K562 (cell line): ENCODE results near the gene GPATCH4. TPM values are rescaled to one million over a fixed set of nuclear protein-coding genes. Genes with fewer than 3 reads are reported as not detected.

ENCODE experiments used
- ARHGAP35 ChIP-seq: fragments of 450-650 bp; IDR thresholded peaks from 2 replicates; pipeline ENCODE4 v1.6.1; 2018; ENCODE audit not compliant: partially characterized antibody
- BCL6 ChIP-seq: fragments of 250-450 bp; sonication (Bioruptor Pico); IDR thresholded peaks from 2 replicates; pipeline ENCODE4 v1.4.0; 2020
- CEBPB ChIP-seq: fragments of 450-650 bp; IDR thresholded peaks from 2 replicates; pipeline ENCODE4 v1.6.1; 2016; ENCODE audit warnings: missing genetic modification characterization, missing compliant biosample characterization
- DNMT1 ChIP-seq: fragments of 450-650 bp; IDR thresholded peaks from 2 replicates; pipeline ENCODE4 v1.6.1; 2016; ENCODE audit warnings: antibody characterized with exemption, mild to moderate bottlenecking
- ELF1 ChIP-seq: fragments of 200-800 bp; sonication (Bioruptor generic); IDR thresholded peaks from 2 replicates; pipeline ENCODE4 v1.6.1; 2016; ENCODE audit warnings: missing genetic modification characterization, missing compliant biosample characterization
- EWSR1 ChIP-seq: fragments of 450-650 bp; IDR thresholded peaks from 2 replicates; pipeline ENCODE4 v1.6.1; 2018; ENCODE audit warnings: borderline replicate concordance, mild to moderate bottlenecking, low read depth, moderate library complexity; ENCODE audit not compliant: partially characterized antibody
- FUS ChIP-seq: fragments of 200-400 bp; formaldehyde crosslinking; optimal IDR thresholded peaks from 2 replicates; pipeline ENCODE3; 2017; ENCODE audit warnings: low read depth, low read length
- HMG20B ChIP-seq: fragments of 250-450 bp; sonication (Bioruptor Pico); IDR thresholded peaks from 2 replicates; pipeline ENCODE4 v1.5.0; 2021; ENCODE audit warnings: mild to moderate bottlenecking
- KDM5B ChIP-seq: fragments of 200-600 bp; sonication (generic); IDR thresholded peaks from 2 replicates; pipeline ENCODE4 v1.6.1; 2012; ENCODE audit warnings: low read depth, mild to moderate bottlenecking, moderate library complexity, low read length, control low read depth, inconsistent platforms; ENCODE audit not compliant: insufficient replicate concordance
- MED1 ChIP-seq: sonication (generic); formaldehyde crosslinking; IDR thresholded peaks from 2 replicates; pipeline ENCODE4 v1.8.1; 2023; ENCODE audit warnings: missing genetic modification reagents, borderline replicate concordance
- MYNN ChIP-seq, 2 experiments: sonication (generic); formaldehyde crosslinking in 1 of 2; IDR thresholded peaks; 2 replicates each; pipeline versions ENCODE4 v1.5.0 to v1.6.1; 2016 to 2020; ENCODE audit warnings: antibody characterized with exemption in 1 of 2, missing genetic modification reagents in 1 of 2
- POLR3A ChIP-seq: IDR thresholded peaks from 2 replicates; pipeline ENCODE4 v1.6.1; 2011; ENCODE audit warnings: borderline replicate concordance, mild to moderate bottlenecking, moderate library complexity; ENCODE audit not compliant: insufficient read length, insufficient read depth; ENCODE audit errors: extremely low read depth
- RBM25 ChIP-seq: fragments of 200-400 bp; formaldehyde crosslinking; IDR thresholded peaks from 2 replicates; pipeline ENCODE4 v1.6.1; 2018; ENCODE audit warnings: low read length, low read depth, moderate library complexity; ENCODE audit not compliant: severe bottlenecking
- RBM34 ChIP-seq: fragments of 200-400 bp; formaldehyde crosslinking; IDR thresholded peaks from 2 replicates; pipeline ENCODE4 v1.6.1; 2018; ENCODE audit warnings: low read length, borderline replicate concordance; ENCODE audit not compliant: insufficient read depth
- SMARCA4 ChIP-seq: fragments of 450-650 bp; IDR thresholded peaks from 2 replicates; pipeline ENCODE4 v1.6.1; 2016
- SP1 ChIP-seq: sonication (generic); formaldehyde crosslinking; IDR thresholded peaks from 2 replicates; pipeline ENCODE4 v1.8.1; 2022; ENCODE audit warnings: mild to moderate bottlenecking, missing genetic modification reagents
- SPI1 ChIP-seq: IDR thresholded peaks from 2 replicates; pipeline ENCODE4 v1.6.1; 2011; ENCODE audit warnings: low read depth, low read length, control low read depth, borderline replicate concordance
- TEAD4 ChIP-seq, 2 experiments: sonication (generic) in 1 of 2; formaldehyde crosslinking in 1 of 2; IDR thresholded peaks; 2 replicates each; pipeline versions ENCODE4 v1.6.1 to v1.8.0; 2012 to 2022; ENCODE audit warnings: borderline replicate concordance in 1 of 2, inconsistent platforms in 1 of 2, low read length in 1 of 2, mild to moderate bottlenecking in 1 of 2, missing genetic modification reagents in 1 of 2
- TFAP4 ChIP-seq: sonication (generic); formaldehyde crosslinking; IDR thresholded peaks from 2 replicates; pipeline ENCODE4 v1.8.0; 2022; ENCODE audit warnings: missing genetic modification reagents, mild to moderate bottlenecking, moderate library complexity, borderline replicate concordance
- ZBTB34 ChIP-seq: fragments of 250-450 bp; sonication (Bioruptor Pico); IDR thresholded peaks from 2 replicates; pipeline ENCODE4 v1.8.0; 2021; ENCODE audit warnings: mild to moderate bottlenecking, moderate library complexity
- ZNF384 ChIP-seq: IDR thresholded peaks from 2 replicates; pipeline ENCODE4 v1.6.1; 2012; ENCODE audit warnings: low read depth, low read length, improper control_type of control experiment
- polyA plus RNA-seq, 8 experiments: library from polyadenylated mRNA; depleted of rRNA in 4 of 8; stranded (reverse) in 5 of 8; unstranded in 3 of 8; fragments of >200 nt; fragmentation: Nextera tagmentation in 2 of 8; fragmentation: Illumina TruSeq in 1 of 8; extraction: Ambion mirVana in 2 of 8; extraction: Trizol in 1 of 8; gene quantifications; 2 replicates each; pipeline versions ENCODE4 v1.2.1 to v1.2.3, GENCODE V29; 2011 to 2014; ENCODE audit warnings: inconsistent platforms in 1 of 8, missing spikeins in 1 of 8
- total RNA-seq, 7 experiments: library from RNA; depleted of rRNA in 6 of 7; stranded (reverse); fragments of >200 nt in 6 of 7; fragmentation: Illumina TruSeq in 2 of 7; extraction: Trizol in 2 of 7; gene quantifications; 2 replicates each; pipeline versions ENCODE4 v1.2.1 to v1.2.3, GENCODE V29; 2011 to 2021; ENCODE audit warnings: low replicate concordance in 1 of 7
- TF ChIP-seq, protein P1 (sequence below), 2 experiments: IDR thresholded peaks in 1 of 2; conservative IDR thresholded peaks in 1 of 2; 2 replicates each; pipeline ENCODE4 v1.6.1; 2016; ENCODE audit warnings: low read depth in 2 of 2, mild to moderate bottlenecking in 1 of 2, missing compliant biosample characterization in 1 of 2, missing genetic modification characterization in 1 of 2, moderate library complexity in 1 of 2
- TF ChIP-seq, protein P2 (sequence below): fragments of 450-650 bp; IDR thresholded peaks from 2 replicates; pipeline ENCODE4 v1.6.1; 2016; ENCODE audit warnings: missing biosample characterization, missing genetic modification characterization

The GPATCH4 gene
- total and polyA plus RNA-seq, 9 of the 15 experiments (the other 6 are each of a cell fraction or from before 2014, with no cell fraction given): 43.7 to 105 (median 76.5) TPM

GRCh38 chr1:156599811-156600210, 1.5 kb downstream of the GPATCH4 start (continued):
- no peak for TF ChIP-seq ZBTB34 (CRISPR knock-in tag)
- TF ChIP-seq DNMT1: no peak
- TF ChIP-seq SMARCA4: no peak
- TF ChIP-seq RBM25: no peak
- no peak for TF ChIP-seq TEAD4 (IDR thresholded peaks at IDR 0.05; ENCODE audit: low read length)
- no peak for TF ChIP-seq TEAD4 (CRISPR knock-in tag; IDR thresholded peaks at IDR 0.05; ENCODE audit: borderline replicate concordance)
- TF ChIP-seq CEBPB (tag): peak; percentile 55
- TF ChIP-seq SP1 (CRISPR knock-in tag): 0 out of 2 replicates have a peak, but pooled peaks have one; percentile 34
- no peak for TF ChIP-seq MED1 (CRISPR knock-in tag)
- TF ChIP-seq ARHGAP35: no peak
- TF ChIP-seq MYNN (IDR thresholded peaks at IDR 0.05): no peak
- no peak for TF ChIP-seq MYNN (CRISPR knock-in tag; IDR thresholded peaks at IDR 0.05)
- no peak for TF ChIP-seq BCL6 (CRISPR knock-in tag)
- TF ChIP-seq, protein P1, sequence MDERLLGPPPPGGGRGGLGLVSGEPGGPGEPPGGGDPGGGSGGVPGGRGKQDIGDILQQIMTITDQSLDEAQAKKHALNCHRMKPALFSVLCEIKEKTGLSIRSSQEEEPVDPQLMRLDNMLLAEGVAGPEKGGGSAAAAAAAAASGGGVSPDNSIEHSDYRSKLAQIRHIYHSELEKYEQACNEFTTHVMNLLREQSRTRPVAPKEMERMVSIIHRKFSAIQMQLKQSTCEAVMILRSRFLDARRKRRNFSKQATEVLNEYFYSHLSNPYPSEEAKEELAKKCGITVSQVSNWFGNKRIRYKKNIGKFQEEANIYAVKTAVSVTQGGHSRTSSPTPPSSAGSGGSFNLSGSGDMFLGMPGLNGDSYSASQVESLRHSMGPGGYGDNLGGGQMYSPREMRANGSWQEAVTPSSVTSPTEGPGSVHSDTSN (CRISPR knock-in tag; IDR thresholded peaks at IDR 0.05; ENCODE audit: low read depth): no peak
- TF ChIP-seq, protein P1 (tag; conservative IDR thresholded peaks at IDR 0.05; ENCODE audit: low read depth): no peak
- TF ChIP-seq SPI1: peak; percentile 95
- no peak for TF ChIP-seq POLR3A
- no peak for TF ChIP-seq EWSR1
- no peak for TF ChIP-seq HMG20B
- TF ChIP-seq, protein P2, sequence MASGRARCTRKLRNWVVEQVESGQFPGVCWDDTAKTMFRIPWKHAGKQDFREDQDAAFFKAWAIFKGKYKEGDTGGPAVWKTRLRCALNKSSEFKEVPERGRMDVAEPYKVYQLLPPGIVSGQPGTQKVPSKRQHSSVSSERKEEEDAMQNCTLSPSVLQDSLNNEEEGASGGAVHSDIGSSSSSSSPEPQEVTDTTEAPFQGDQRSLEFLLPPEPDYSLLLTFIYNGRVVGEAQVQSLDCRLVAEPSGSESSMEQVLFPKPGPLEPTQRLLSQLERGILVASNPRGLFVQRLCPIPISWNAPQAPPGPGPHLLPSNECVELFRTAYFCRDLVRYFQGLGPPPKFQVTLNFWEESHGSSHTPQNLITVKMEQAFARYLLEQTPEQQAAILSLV (tag): no peak
- no peak for TF ChIP-seq TFAP4 (CRISPR knock-in tag)
- TF ChIP-seq FUS: no peak
- no peak for TF ChIP-seq RBM34
- TF ChIP-seq KDM5B: no peak
- no peak for TF ChIP-seq ELF1 (tag)
- TF ChIP-seq ZNF384: peak; percentile 51
